HG02588 (cell line): ENCODE results near the gene LIAS.

Source experiments
- ATAC-seq: cut with Tn5 transposase; IDR thresholded peaks from one replicate; pipeline ENCODE4 v1.9.1; 2021; ENCODE audit warnings: mild to moderate bottlenecking, moderate library complexity; ENCODE audit not compliant: unreplicated experiment

LIAS gene

GRCh38 chr4:39527296-39528060 lies 68.6 kb downstream of the LIAS start, which contains the start of gene UGDH:
TSS of gene UGDH (minus strand) at chr4:39527439. CDS start at chr4:39521512, 5,927 bp downstream.
- peak; percentile 96 for ATAC-seq

GRCh38 chr4:39528061-39528465 lies 69.2 kb downstream of the LIAS start:
- no peak for ATAC-seq
